Erythroblast (primary cell): ENCODE data around the gene TEX14.

Source experiments
- GATA1 ChIP-seq: IDR thresholded peaks from 2 replicates; pipeline ENCODE4 v1.6.1; 2011; ENCODE audit warnings: low read depth, mild to moderate bottlenecking, control low read depth, low read length, moderate library complexity
- POLR2A ChIP-seq: IDR thresholded peaks from 2 replicates; pipeline ENCODE4 v1.6.1; 2011; ENCODE audit warnings: mild to moderate bottlenecking, low read length

DNA sequence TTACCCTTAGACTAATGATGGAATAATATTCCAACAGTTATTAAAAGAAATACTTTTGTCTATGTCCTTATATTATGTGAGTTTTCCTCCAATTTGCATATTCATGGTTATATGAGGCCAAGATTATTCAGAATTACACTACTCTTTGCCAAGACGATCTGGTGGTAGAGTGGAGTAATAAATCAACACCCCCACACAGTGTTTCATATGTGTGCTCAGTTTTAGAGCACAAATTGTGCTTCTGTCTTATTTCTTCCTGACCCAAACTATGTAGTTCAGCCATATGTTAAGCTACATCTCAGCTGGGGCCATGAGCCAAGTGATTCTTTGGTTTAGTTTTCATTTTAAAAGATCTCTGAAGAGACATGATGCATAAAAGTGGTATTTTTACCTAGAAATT lies 37.0 kb upstream of the TEX14 start:
- TF ChIP-seq POLR2A, result no peak
- no peak for TF ChIP-seq GATA1
